Activated gamma-delta T cell treated with anti-CD3 and anti-CD28 coated beads, Interleukin-2, amount 50 U/mL, for 16 hours (primary cell): ENCODE measurements around the gene RHOT2.
"Not testable (repeated sequence)": the region's sequence is repeated elsewhere in the genome, so short reads cannot be mapped to it uniquely, and the experiment has no call there.

Experiments
- DNase-seq: peaks from one replicate; pipeline ENCODE4 v3.0.0-alpha.2; 2020; ENCODE audit warnings: low read depth

The RHOT2 gene

DNA sequence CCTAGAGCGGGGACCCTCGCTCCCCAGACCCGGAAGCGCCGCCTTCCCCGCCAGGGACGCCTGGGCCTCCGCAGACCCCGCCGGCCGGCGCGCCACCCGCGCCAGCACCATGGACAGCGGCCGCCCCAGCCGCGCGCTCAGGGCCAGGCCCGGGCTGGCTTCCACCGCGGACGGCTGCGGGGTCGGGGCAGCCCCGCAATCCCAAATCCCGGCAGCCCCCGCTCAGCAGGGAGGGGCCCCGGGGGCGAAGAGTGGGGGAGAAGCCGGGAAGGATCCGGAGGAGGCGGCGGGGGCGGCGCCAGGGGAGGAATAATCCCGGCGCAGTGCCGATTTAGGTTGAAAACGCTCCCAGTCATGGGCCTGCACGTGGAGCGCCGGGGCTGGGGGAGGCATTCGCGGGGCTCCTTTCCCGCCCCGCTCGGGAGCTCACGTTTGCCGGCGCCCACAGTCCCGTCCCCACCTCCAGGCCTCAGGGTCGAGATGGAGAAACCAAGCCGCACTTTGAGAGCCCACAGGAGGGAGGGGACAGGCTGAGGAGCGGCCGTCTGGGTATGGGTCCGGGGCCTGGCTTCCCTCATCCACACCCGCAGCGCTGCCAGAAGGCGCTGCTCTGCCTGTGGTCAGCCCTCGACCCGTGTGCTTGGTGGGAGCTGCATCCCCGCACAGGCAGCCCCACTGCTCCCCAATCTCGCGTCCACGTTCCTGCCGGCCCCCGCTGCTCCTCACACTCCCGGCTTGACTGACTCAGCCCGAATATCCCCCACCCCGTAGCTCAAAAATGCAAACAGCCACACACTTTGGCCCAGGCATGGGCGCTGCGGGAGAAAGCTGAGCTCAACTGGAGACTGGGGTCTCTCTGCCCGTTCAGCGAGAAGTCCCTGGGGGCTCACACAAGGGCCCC, 33.0 kb downstream of the RHOT2 start:
- no peak for DNase-seq

DNA sequence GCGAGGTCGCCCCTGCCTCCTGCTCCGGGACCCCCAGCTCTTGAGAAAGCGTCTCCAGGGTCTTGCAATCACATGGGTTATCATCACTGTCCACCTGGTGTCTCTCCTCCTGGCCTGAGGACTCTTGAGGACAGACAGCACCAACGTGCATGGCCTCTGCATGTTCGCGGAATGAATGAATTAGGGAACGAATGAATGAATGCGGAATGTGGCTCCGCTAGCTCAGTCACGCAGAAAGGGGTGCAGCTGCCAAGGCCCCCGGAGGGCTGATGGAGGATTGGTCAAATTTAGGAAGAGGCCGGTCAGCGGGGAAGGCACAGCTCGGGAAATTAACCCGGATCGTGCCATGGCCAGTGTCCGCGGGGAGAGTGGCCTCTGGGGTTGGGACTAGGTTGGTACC, 34.4 kb downstream of the RHOT2 start:
- no peak for DNase-seq

DNA sequence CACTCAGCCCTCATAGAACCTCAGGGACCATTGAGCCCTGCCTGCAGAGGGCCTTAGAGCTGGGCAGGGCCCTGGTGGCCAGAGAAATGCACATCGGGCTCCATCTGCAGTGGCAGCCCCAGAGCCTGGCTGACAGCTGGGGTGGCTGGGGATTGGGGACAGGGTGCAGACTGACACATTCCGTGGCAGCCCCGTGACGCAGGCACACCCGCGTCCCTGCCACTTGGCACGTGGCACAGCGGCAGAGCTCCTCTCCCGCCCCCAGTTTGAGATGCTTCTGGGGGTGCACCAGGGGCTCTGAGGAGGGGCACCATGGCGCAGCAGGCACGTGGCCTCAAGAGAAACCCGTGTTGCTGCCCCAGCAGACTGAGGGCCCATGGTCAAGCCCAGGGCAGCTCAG, 35.5 kb downstream of the RHOT2 start:
- DNase-seq = no peak

DNA sequence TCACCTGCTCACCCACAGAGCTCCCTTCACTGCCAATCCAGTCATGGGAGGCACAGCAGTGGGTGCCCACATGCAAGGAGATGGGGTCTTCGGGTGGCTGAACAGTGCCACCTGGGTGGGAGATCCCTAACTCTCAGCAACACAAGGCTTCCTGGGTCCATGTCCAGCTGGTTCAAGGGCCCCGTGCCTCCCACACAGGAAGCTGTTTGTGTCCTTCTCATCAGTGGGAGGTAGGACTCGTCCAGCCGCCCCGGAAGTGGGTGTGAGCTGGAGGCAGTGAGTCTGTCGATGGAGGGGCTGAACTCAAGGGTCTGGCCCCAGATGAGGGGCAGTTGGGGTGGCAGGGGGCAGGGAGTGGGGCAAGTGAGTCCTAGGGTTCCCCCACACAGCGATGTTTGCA, 36.1 kb downstream of the RHOT2 start:
- DNase-seq = no peak

DNA sequence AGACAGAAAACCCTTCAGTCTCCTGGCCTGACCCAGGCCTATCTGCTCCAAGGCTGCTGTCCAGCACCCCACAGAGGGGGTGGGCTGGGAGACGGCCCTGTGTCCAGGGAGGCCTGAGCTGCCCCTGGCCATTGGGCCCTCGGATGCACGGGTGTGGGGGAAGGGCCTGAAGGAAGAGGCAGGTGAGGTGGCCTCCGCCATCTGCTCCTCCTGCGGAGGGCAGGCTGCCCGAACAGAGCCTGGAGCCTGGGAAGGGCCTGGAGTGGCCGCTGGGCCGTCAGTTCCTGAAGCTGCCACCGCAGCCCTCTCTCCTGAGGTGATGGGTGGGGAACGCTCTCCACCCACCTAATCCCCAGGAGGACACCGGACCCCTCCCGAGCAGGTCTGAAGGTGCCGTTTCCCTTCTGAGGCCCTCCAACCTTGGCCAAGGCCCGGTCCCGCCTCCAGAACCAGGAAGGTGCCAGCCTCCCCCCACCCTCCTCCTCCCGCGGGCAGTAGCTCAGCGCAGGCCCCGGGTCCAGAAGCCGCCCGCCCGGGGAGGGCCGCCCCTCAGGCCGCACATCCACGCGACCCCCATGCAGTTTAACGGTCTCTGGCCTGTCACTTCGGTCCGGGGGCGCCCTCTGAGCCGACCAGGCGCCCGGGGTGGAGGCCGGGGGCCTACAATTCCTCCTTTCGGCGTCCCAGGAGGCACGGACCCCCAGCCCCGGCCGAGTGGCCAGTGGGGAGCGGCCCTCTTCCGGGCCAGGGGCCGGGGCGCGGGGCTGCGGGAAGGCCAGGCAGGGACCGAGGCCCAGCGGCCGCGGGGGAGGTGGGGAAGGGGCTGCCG, 36.8 kb downstream of the RHOT2 start:
- DNase-seq = no peak

DNA sequence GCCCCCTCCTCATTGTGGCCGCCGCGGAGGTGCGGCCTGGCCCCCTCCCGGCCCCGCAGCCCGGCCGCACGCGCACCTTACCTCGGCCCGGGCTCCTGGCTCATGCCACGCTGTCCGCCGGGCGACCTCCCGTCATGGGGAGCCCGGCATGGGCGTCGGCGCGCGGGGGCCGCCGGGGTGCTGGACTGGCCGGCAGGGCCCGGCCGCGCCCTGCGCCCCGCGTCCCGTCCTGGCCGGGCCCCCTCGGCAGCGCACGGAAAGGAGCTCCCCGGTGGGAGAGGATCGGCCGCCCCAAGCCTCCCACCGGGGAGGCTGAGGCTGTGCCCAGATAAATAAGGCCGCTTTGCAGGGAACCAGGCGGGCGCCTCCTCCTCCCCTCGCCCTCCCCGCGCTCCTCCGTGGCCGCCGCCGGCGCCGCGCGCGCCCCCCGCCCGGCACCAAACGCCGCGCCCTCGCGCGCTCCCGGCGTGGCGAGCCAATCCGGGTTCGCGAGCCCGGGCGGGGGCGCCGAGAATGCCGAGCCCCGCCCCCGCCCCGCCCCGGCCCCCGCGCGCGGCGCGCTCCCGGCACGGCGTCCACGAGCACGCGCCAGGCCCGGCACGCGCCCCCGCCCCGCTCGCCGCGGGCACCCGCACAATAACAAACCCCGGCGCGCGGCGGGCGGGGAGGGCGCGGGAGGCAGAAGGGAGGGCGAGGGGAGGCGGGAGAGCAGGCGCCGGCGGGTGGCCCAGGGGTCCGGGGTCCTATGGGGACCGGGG, 37.7 kb downstream of the RHOT2 start, which contains the start of gene FBXL16:
Gene FBXL16 (minus strand): TSS at position 371 of the 758 bp plus-strand sequence. CDS start 8,396 bp downstream, outside the sequence.
- DNase-seq = no peak

DNA sequence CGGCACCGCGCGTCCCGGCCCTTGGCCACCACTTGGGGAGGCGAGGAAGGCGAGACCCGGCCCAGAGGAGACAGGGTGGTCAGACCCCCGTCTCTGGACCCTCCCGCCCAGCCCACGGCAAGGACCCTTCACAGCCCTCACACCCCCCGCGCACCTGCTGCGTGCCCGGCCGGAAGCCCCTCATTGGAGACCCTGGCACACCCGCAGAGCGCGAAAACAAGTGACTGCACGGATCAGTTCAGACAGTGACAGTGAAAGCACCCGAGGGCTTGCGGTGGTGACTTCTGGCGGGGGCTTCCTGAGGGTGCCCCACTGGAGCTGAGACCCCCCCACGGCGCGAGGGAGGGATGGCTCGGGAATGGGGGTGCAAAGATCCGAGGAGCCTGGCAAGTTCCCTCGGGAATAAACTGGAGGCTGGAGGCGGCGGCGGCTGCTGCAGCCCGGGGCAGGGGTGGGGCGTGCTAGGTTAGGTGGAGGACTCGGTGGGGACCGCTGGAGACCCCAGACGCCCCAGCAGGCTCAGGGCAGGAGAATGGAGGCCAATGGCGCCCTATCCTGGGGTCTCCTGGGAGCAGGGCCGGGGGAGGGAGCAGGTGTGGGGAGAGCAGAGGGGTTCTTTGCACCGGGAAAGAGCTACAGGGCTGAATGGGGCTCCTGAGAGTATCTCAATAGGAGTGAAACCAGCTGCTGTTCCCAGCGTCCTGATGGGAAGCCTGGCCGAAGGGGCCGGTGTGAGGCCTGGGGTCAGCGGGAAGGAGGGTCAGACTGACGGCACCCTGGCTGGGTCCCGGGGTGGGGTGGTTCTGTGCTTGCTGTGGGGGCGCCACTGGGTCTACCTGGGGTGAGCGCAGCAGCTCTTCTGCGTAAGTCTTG, 38.5 kb downstream of the RHOT2 start:
- DNase-seq = no peak

DNA sequence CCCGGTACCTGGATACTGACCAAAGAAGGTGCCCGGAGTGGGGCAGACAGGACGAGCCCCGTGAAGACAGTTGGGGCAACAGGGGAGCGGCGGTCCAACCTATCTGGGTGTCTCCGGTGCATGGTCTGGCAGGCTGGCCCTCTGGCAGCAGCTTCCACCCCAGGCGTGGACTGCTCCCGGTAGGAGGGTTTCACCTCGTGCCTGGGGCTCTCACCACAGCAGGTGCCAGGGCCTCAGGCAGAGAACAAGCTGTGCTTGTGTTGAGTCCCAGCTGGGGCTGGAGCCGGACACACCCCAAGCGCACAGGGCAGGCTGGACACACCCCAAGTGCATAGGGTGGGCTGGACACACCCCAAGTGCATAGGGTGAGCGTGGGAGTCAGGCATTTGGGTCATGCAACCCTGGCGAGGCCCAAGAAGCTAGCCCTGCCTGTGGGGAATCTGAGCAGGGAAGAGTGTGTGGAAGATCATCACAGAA, 39.2 kb downstream of the RHOT2 start:
- DNase-seq = no peak

DNA sequence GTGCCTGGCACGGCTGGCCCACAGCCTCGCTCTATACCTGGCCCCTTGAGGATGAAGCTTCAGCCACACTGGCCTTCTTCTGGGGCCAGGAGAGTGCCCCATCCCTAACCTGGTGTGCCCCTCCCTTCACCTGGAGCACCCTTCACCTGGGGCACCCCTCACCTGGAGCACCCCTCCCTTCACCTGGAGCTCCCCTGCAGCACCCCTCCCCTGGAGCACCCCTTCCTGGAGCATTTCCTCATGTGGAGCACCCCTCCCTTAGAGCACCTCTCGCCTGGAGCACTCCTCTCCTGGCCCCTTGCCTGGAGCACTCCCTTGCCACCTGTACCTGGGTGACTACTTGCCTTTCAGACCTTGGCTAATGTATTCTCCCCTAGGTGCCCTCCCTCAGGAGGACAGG, 40.1 kb downstream of the RHOT2 start:
- no peak for DNase-seq

DNA sequence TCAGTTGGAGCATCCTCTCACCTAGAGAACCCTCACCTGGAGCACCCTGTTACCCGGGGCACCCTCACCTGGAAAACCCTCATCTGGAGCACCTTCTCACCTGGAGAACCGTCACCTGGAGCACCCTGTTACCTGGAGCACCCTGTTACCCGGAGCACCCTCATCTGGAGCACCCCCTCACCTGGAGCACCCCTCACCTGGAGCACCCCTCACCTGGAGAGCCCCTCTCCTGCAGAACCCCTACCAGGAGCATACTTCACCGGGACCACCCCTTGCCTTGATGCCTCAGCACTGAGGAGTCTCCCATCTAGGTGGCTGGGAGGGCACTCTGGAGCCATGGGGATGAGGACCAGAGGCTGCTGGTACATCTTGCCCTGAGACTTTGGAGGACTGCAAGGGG, 41.0 kb downstream of the RHOT2 start:
- DNase-seq = no peak

DNA sequence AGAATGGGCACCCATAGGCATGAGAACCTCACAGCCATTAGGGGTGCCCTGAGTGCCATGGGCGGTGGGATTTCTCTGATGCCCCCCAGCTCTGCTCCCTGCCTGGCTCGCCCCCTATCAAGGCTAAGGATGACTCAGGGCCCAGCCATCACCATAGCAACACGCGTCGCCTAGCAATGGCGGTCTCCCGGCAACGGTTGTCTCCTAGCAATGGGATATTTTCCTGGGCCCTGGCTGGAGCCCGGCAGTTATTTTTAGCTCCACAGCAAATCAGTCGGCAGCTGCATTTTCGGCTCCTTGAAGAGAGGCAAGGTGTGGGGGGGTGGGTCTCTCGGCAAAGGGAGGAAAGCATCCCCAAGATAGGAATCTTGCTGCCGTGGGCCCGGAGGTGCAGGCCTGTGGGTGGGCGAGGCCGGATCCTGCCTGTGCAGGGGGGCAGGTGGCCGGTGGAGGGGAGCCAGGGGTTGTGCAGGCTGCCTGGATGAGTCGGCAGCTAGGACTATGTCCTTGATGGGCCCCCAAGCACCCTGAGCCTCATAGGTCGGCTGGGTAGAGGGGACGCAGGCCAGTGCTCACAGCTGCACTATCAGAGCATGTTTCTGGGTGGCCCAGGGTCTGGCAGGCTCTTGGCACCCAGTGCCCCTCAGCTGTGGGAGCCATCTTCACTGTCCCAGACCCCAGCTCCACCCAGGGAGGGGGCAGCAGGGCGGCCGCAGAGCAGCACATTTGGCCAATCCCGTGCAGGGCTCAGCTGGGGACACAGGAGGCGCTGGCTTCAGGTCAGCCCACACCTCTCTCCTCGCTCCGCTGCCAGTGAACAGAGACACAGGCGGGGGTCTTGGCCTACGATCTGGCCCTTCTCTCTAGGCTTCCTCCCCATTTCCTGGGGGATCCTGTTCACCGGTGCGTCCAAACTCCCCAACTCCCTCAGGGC, 41.9 kb downstream of the RHOT2 start:
- DNase-seq = no peak

DNA sequence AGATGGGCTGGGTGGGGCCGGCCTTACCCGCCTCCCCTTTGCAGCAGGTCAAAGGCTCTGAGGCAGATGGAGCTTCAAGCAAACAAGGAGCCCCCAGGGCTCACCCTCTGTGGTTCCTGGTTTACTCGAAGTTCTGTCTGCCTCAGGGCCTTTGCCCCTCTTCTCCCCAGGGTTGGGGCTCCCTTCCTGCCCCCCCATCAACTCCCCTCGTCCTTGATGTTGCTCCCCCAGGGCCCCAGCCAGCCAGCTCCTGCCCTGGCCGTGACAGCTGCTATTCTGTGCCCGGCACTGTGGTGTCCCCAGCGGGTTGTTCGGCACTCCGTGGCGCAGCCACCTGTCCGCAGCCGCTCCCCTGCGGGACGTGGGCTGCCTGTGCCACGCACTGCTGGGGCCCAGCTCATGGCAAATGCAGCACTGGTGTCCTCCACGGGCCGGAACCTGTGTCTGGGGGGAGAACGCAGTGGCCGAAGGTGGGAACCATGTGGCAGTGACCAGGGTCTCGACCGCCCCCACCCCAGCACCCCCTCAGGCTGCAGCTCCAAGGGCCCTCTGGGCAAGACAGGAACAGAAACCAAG, 42.7 kb downstream of the RHOT2 start:
- no peak for DNase-seq

DNA sequence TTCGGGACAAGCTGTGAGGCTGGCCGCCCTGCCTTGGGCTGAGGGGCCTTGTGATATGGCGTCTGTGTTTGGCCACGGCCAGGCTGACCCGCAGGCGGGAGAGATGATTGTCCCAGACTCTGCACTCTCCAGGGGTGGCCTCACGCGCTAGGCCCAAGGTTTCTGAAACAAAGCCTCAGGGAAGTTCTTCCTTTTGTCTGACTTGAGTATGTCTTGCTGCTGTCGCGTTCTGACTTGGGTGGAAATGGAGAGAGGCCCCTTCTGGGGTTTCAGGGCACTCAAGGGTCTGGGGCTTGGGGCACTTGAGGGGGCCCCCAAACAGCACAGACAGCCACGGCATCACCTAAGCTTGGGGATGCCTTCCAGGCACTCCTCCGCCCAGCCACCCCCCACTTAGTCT, 43.2 kb downstream of the RHOT2 start:
- DNase-seq = no peak

DNA sequence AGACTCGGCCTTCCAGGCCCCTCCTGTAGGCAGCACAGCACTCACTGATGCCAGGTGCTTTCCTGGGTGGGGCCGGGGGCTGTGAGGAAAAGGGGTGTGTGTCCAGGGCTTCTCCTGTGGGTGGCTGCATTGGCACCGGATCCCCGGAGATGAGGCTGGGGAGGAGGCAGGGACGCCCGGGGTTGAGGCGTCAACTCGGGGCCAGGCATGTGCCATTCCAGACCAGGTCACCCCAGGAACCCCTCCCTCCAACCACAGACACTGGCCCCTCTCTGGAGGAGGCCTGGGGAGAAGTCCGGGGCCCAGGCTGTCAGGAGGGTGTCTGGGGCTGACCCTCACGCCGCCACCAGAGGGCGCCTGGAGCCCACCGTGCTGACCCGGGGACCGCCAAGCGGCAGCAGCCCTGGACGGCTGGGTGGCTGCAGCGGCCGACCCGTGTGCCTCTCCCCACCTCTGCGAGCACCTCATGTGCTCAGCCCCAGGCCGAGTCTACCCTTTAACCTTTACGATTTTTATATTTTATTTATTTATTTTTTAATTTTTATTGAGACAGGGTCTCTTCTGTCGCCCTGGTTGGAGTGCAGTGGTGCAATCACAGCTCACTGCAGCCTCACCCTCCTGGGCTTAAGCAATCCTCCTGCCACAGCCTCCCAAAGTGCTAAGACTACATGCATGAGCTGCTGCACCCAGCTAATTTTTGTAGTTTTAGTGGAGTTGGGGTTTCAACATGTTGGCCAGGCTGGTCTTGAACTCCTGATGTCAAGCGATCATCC, 43.8 kb downstream of the RHOT2 start:
- DNase-seq = peak; percentile 71

DNA sequence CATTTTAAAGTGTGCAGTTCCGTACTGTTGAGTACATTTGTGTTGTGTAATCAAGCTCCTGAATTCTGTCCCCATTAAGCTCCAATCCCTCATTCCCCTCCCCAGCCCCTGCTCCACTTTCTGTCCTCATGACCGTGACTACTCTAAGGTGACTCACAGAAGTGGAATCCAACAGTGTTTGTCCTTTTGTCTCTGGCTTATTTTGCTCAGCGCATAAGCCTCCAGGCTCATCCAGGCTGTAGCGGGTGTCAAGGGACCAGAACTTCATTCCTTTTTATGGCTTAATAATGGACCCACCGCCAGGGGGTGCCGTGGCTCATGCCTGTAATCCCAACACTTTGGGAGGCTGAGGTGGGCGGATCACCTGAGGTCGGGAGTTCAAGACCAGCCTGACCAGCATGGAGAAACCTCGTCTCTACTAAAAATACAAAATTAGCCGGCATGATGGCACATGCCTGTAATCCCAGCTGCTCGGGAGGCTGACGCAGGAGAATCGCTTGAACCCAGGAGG, 44.9 kb downstream of the RHOT2 start:
- DNase-seq = not testable (repeated sequence)

DNA sequence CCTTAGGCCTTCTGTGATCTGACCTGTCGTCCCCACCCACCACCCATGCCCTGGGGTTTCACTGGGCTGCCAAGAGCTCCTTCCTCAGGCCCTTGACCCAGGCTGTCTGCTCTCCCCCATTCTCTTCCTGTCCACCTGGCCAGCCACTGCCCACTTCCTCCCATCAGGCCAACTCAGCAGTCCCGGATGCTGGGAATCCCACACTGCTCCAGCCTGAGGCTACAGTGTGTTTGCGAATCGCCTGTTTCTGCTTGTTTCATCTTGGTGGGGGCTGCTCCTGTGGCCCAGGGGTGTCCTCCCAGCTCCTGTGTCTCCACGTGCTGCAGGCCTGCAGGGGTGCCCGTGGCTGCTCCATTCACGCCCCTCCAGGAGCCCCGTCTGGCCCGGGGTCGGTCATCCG, 46.1 kb downstream of the RHOT2 start:
- no peak for DNase-seq

DNA sequence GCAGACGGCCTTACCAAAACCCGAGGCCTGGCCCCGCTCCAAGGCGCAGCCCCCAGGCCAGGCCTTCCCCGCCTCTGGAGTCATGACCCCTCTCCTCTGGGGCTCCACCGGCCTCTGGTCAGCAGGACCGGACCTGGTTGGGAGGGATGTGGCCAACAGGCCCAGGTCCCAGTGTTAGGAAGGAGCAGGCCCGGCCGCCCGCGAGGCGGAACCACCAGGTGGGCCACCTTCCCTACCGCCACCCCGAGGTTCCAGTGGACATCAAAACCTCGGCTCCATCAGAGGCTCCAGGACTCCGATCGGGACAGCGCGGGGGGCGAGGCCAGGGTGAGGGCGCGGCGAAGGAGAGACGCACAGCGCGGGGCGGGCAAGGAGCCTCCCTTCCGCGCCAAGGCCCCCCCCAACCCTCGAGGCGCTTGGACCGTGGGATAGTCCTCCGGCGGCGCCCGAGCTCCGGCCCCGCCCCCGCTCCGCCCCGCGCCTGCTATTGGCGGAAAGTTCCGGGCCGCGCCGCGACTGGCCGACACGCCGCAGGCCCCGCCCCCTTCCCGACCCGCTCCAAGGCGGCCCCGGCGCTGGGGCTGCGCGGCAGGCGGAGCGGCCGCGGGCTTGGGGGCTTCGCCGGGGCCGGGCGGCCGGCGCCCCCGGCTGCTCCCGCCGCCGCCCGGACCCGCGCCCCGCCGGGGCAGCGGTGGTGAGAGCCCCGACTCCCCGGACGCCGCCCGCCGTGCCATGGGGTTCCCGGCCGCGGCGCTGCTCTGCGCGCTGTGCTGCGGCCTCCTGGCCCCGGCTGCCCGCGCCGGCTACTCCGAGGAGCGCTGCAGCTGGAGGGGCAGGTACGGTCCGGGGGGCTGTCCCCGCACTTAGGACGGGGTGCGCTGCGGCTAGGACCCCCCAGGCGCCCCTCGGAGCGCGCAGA, 46.9 kb downstream of the RHOT2 start, which contains the start of gene METRN:
Gene METRN (plus strand): TSS at position 561 of the 919 bp plus-strand sequence. CDS start 172 bp downstream, at position 733.
- DNase-seq = peak; percentile 84
